Occipital lobe (tissue), 2 donors: ENCODE measurements around the gene PDE6B. TPM values are rescaled to one million over a fixed set of nuclear protein-coding genes. Genes with fewer than 3 reads are reported as not detected.
"Not testable (repeated sequence)": the region's sequence is repeated elsewhere in the genome, so short reads cannot be mapped to it uniquely, and the experiment has no call there.

Experiments used
- DNase-seq: peaks from one replicate; lab custom pipeline; 2025; lab: John Stamatoyannopoulos, UW
- total RNA-seq: library from RNA; depleted of rRNA; stranded (reverse); fragments of >200 nt; gene quantifications from one replicate; pipeline ENCODE4 v1.2.3, GENCODE V29; 2014

PDE6B gene
- total RNA-seq, 1 donor from 2014 or later, result 5.6 TPM

DNA sequence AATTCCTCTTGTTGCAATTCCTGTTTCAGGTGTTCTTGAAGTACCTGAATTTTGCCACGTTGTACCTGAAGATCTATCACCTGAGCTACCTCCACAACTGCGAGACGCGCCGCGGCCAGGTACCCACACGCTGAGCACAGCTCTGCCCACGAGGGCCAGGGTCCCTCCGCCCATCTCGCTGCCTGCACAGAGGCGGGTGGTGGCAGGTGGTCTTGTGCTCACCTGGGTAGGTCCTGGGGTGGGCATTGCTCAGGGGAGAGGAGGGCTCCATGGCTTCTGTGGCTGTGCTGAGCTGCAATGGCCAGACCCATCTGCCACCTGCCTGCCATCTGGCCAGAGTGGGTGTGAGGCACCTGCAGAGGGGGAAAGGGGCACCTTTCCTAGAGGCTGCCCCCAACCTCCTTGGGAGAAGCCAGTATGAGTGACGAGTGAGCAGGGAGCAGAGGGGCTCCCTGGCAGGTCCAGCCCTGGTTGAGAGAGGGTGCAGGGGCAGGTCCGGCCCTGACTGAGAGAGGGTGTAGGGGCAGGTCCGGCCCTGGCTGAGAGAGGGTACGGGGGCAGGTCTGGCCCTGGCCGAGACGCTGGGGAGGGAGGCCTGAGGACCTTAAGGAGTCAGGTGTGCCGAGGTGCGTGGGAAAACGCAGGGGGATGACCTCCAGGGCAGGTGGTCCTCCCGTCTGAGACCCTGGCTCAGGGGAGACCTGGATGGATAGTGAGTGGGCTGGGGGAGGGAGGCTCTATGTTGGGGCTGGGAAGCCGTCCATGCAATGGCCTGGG is 10.7 kb downstream of the PDE6B start:
- DNase-seq, result no peak

DNA sequence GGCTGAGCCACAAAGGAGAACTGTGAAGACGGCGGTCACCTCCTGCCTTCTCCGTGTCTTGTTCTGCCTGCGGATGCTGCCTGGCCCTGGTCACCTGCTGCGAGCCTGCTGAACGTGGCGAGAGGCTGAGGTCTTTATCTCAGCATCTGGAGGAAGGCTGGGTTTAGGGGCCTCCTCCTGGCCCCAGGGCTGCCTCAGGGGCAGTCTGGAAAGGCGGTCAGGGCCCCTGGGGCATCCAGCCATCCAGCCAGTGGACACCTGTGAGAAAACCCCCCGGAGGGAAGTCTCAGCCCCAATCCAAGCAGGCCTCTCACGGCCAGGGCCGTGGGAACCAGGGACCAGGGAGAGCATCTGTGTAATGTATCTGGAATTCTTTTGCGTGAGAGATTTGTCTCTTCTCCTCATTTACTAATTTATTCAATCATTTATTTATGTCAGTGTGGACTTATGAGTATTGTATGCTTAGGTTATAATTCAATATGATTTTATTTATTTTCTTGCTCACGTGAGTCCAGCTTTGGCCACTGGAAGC is 11.3 kb downstream of the PDE6B start:
- no peak for DNase-seq

DNA sequence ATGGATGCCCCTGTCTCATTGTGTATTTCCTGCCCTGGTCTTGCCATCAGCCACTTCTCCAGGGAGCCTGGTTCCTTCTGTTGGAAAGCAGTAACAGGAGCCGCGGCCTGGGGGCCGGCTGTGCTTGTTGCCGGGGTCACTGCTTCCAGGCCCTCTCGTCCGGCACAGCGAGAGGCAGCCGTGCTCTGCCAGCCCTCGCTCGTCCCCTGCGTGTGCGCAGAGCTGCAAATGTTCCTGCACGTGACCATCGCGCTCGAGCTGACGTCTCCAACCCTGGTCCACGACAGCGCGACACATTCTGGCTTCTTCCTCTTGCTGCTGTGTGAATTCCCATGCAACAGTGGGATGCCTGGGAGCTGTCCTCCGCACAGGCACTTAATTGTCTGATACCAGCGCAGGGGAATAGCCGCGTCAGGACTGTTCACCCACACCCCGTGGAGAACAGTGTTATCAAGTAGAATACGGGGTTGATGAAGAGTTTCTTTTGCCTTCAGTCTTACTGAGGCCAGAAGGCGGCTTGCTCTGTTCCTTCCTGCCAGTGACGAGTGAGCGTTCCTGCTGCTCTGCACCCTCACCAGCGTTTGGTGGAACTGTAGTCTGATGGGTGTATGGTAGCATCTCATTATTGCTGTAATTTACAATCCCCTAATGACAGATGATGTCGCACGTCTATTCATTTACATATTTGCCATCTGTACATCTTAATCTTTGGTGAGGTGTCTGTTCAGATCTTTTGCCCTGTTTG is 12.3 kb downstream of the PDE6B start:
- DNase-seq, result no peak

DNA sequence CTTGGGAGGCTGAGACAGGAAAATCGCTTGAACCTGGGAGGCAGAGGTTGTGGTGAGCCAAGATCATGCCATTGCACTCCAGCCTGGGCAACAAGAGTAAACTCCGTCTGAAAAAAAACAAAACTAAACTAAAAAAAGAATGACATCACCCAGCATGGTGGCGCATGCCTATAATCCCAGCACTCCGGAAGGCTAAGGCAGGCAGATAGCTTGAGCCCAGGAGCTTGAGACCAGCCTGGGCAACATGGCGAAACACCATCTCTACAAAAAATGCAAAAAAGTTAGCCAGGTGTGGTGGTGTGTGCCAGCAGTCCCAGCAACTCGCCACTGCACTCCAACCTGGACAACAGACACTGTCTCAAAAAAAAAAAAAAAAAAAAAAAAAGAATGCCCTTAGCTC is 17.0 kb downstream of the PDE6B start:
- DNase-seq, result not testable (repeated sequence)

DNA sequence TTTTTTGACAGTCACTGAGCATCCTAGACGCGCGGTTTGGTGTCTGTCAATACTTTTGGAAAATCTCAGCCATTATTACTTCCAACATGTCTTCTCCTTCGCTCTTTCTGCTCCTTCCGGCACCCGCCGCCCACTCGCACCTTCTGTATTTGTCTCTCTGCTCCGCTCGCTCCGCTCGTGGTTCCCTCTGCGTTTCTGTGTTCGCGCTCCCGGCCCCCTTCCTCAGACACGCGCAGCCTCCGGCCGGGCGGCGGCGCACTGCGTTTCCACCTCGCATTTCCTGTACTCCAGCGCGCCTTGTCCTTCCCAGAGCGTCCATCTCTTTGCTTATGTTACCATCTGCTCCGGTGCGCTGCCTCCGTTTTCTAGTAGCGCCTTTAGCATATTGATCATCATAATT is 21.1 kb downstream of the PDE6B start:
- DNase-seq, result no peak

DNA sequence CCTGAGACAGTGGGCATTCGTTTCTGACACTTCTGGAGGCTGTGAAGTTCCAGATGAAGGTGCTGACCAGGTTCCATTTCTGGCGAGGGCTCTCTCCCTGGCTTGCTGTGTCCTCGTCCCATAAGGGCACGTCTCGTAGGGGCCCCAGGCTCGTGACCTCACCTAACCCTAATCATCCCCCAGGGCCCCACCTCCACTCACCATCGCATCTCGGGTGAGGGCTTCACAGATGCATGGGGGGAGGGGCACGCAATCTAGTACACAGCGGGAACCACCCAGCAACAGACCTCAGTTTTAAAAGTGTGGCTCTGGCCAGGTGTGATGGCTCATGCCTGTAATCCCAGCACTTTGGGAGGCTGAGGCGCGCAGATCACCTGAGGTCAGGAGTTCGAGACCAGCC is 22.1 kb downstream of the PDE6B start:
- DNase-seq, result no peak

DNA sequence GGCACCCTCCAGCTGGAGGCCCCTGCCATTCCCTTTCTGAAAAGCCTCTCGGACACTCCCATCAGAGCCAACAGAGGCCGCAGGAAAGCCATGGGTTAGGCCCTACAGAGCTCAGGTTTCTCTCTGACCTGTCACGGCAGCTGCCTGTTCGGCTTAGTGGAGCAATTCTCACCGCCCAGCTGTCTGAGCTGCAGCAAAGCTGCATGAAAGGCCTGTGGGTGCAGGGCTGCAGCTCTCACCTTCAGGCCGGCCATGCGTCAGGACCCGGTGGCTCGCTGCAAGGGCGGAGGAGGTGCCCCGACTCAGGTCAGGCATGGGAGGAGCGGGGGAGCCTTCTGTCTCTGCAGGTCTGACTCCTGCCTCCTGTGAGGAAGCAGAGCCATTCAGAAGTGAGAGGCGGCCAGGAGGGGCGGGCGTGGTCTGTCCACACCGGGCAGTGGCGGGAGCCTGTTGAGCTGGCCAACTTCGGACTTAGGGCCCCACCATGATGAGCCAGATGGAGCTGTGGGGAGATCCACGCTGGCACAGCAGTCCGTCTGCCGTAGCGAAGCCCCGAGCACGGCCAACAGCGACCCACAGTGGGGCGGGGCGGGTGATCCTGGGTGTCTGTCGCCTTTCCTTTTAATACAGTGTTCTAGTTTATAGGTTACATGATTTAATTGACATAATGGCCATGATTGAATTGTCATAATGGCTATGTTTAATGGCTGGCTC is 23.4 kb downstream of the PDE6B start:
- no peak for DNase-seq

DNA sequence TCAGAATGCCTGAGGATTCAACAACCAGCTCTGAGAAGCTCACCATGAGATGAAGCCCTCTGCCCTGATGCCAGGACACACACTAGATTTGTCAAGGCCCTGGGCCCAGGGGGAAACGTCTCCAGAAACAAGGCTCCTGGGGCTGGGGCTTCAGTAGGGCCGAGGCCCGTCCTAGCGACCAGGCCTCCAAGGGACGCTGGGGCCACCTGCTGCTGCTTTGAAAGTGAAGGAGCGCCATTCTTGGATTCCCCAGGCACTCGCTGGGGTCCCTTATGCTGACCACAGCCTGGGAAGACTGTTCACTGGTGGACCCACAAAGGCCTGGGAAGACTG is 23.9 kb downstream of the PDE6B start:
- no peak for DNase-seq

DNA sequence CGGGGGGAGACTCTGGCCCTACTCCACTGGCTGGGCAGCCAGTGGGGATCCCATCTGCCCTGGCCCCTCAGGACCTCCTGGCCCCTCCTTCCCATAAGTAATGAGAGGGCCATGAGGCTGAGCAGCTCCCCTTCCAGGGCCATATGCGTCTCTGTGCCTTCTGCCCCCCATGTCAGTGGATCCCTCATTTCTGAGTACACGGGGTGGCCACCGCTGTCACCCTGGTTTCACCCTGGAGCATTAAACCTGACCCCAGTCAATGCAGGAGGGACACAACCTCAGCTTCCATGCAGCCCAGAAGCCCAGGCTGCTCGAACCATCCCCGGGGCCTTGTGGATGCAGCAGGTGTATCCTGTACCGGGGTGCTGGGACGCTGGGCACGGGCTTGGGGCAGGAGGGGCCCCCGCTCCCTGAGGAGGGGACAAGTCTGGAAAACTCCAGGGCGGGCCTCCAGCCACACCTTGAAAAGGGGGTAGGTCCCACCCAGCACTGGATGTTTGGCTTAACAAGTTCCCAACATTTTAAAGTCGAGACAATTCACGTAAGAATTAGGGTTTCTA is 24.5 kb downstream of the PDE6B start:
- no peak for DNase-seq

DNA sequence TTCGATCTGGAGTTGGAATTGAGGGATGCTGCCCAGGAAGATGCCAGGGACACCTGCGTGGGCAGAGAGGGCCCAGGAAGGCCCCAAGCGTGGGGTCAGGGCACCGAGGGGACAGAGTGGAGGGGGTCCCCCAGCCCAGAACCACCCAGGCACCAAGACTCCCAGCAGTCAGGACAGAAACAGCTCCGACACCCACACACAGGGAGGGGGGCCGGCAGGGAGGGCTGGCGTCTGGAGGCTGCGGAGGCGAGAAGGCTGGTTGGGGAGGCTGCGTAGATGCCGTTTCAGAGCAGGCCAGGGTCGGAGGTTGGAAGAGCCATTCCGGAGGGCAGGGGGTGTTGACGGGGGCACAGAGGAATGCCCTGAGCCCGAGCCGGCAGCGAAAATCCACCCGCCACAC is 25.1 kb downstream of the PDE6B start:
- no peak for DNase-seq

DNA sequence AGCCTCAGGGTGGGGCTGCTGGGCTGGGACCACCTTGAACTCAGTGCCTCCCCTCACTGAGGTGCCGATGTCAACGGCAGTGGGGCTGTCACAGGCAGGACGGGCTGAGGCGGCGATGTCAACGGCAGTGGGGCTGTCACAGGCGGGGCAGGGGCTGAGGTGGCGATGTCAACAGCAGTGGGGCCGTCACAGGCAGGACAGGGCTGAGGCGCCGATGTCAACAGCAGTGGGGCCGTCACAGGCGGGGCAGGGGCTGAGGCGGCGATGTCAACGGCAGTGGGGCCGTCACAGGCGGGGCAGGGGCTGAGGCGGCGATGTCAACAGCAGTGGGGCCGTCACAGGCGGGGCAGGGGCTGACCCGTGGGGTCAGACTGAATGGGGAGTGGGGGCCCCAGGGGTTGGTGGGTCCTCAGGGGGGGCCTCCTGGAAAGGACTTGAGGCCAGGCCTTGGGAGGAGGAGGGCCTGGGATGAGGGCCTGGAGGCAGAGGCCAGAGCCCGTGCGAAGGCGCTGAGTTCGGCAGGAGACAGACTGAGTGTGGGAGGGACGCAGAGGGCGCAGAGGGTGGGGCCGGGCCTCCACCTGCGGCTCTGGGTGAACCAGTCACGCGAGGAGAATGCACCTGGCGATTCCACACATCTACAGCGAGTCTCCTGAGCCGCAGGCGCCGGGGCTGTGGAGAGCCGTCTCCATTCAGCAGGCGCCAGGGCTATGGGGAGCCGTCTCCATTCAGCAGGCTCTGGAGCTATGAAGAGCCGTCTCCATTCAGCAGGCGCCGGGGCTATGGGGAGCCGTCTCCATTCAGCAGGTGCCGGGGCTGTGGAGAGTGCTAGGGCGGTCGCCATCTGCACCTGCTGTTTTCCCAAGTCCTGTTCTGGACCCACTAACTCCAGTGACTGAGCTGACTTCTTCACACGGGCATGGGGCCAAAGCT is 25.8 kb downstream of the PDE6B start:
- peak; percentile 42 for DNase-seq

DNA sequence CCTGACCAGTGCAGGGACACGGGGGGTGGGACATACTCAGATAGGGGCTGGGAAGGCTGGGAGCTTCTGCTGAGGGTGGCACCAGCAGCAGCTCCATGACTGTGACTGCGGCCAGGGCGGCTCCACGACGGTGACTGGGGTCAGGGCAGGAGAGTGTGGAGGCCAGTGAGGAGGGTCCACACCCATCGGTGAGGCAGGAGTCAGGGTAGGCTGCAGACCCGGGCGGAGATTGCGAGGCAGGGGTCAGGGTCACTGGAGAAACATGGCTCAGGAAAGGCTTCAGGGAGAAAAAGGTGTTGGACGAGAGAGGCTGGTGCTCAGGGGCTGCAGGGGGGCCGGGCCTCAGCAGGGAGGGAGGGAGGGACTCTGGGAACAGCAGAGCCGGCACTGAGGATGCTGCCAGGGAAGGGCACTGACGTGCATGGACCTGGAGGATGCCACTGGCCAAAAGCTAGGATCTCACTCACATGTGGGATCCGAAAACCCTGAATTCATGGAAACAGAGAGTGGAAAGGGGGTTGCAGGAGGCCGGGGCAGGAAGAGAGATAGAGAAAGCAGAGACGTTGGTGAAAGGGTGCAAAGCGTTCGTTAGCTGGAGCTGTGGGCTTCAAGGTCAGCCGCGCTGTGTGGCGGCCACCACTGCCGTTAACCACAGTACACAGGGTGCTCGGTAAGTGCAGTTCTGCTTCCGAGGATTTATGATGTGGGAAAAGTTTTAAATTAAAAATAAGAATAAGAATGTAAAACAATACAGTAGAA is 26.7 kb downstream of the PDE6B start:
- no peak for DNase-seq

DNA sequence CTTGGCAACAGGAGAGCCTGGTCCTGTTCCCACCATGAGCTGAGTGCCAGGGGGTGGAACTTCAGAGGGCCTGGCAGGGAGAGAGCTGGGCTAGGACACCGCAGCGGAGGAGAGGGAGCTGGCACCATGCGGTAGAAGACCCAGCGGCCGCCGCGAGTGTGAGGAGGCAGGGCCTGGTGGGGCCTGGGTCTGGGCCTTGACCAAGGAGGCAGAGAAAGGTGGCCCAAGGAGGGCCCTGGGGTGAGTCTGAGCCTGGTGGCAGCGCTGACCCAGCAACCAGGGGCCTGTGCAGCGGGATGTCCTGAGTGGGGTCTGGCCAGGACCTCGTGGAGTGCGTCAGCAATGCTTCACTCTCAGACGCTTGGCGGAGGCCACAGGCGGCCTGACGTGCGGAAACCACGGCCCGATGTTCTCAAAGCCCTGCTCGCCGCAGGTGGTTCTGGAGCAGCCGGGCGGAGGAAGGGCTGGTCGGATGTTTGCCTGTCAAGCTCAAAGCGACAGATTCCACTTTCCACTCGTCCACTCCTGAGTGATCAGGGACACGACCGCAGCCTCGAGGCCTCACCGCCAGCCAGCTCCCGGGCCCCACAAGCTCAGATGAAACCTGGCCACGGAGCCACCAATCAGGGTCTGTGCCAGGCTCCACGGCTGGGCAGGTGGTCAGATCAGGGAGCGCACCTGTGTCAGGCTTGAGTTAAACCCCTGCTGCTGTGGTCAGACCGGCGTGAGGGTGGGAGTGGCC is 27.9 kb downstream of the PDE6B start:
- no peak for DNase-seq

DNA sequence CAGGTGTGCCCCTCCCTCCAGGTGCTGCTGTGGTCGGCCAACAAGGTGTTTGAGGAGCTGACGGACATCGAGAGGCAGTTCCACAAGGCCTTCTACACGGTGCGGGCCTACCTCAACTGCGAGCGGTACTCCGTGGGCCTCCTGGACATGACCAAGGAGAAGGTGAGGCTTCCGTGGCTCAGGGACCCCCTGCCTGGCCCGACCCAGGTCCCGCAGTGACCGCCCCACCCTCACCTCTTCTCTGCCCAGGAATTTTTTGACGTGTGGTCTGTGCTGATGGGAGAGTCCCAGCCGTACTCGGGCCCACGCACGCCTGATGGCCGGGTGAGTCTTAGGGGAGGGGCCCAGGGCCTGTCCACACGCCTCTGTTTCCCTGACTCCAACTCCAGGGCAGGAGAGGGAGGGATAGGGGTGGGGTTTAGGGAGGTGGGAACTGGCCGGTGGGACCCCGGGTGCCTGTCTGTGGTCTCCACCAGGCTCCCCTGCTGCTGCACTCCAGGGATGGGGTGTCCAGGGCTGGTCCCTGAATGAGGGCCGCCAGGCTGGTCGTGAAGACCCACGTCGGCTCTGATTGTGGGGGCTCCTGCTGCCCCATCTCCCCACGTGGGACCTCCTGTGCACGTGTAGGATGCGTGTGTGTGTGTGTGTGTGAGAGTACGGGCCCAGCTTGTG is 28.6 kb downstream of the PDE6B start:
- DNase-seq, result no peak

DNA sequence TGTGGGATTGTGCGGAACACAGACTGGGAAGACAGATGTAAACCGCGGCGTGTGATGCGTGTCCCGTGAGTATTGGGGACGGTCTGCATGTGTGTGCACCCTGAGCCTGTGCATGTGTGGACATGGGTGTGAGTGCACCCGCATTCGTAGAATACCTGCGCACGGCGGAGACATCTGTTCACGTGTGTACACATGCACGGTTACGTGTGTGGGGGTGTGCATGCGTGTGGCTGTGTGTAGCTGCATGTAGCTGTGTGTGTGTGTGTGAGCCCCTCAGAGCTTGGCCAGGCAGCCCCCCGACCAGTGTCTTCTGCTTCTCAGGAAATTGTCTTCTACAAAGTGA is 29.1 kb downstream of the PDE6B start:
- DNase-seq, result no peak

DNA sequence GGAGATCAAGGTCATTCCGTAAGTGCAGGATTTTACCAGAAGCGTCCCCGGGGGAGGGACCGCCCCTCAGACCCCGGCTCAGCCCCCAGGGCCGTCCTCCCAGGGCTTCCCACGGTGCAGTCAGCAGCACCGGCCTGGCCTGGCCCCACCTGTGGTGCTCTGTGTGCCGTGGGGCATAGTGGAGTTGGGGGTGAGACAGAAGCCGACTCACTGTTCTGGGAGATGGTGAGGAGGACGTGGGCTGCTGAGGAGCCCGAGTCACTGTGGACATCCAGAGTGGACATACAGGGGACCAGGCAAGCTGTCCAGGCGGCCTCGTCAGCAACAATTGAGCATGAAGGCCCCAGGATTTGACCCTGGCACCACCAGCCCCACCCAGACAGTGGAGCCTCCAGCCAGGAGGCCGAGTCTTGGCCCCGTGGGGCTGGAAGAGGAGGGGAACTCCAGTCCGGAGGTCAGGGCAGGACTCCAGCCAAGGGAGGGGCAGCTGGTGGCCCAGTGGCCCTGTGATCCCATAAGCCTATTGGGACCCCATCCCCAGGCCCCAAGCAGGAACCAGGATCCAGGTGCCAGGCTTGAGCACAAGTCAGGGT is 29.6 kb downstream of the PDE6B start:
- no peak for DNase-seq

DNA sequence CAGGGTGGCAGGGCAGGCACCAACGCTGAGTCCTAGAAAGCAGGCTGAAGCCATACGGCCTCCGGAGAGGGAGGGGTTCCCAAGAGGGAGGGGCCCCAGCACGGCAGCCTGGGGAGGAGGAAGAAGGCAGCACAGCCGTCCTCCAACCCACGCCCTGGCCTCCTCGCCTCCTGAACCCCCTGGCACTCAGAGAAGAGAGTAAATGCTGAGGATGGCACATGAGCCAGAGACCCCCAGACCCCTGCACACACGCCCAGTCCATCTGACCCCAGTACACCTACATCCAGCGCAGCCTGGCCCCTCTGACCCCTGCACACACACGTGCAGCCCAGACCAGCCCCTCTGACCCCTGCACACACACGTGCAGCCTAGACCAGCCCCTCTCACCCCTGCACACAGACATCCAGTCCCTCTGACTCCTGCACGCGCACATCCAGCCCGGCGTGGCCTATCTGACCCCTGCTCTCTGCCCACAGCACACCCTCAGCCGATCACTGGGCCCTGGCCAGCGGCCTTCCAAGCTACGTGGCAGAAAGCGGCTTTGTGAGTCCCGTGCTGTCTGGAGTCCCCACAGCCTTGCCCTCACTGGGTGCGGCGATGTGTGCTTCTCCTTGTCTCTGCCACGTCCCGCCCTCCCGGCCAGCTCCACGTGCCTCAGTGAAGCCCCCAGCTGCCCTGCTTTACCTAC is 30.2 kb downstream of the PDE6B start:
- DNase-seq, result no peak
